PC-3 (cell line): Measurements from ENCODE around the gene SLC9B1.

ENCODE experiments used
- EZH2 ChIP-seq: fragments of 300-600 bp; sonication (generic); IDR thresholded peaks from one replicate; pipeline ENCODE4 v1.6.1; 2017; ENCODE audit warnings: antibody characterized with exemption, mild to moderate bottlenecking, low read length; ENCODE audit not compliant: unreplicated experiment
- TF ChIP-seq, protein P1 (sequence below): fragments of 300-600 bp; sonication (generic); conservative IDR thresholded peaks from 2 replicates; pipeline ENCODE4 v1.5.1; 2017; ENCODE audit warnings: antibody characterized with exemption, low read depth, mild to moderate bottlenecking, low read length

DNA sequence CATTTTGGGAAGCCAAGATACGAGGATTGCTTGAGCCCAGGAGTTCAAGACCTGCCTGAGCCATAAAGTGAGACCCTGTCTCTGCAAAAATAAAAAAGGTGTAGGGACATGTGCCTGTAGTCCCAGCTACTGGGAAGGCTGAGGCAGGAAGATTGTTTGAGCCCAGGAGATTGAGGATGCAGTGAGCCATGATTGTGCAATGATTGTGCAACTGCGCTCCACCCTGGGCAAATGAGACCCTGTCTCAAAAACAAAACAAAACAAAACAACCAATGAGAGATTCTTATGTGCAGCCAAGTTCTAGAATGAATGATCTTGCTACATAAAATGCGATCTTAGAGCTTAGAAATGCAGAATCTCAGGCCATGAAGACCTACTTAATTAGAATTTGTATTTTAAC is 34.5 kb upstream of the SLC9B1 start:
- TF ChIP-seq, protein P1, sequence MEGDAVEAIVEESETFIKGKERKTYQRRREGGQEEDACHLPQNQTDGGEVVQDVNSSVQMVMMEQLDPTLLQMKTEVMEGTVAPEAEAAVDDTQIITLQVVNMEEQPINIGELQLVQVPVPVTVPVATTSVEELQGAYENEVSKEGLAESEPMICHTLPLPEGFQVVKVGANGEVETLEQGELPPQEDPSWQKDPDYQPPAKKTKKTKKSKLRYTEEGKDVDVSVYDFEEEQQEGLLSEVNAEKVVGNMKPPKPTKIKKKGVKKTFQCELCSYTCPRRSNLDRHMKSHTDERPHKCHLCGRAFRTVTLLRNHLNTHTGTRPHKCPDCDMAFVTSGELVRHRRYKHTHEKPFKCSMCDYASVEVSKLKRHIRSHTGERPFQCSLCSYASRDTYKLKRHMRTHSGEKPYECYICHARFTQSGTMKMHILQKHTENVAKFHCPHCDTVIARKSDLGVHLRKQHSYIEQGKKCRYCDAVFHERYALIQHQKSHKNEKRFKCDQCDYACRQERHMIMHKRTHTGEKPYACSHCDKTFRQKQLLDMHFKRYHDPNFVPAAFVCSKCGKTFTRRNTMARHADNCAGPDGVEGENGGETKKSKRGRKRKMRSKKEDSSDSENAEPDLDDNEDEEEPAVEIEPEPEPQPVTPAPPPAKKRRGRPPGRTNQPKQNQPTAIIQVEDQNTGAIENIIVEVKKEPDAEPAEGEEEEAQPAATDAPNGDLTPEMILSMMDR = no peak
- TF ChIP-seq EZH2 = no peak
